IPS-15b (cell line): ENCODE results near the gene DCAF15.
"Not testable (repeated sequence)": the region's sequence is repeated elsewhere in the genome, so short reads cannot be mapped to it uniquely, and the experiment has no call there.

Source experiments
- H3K27me3 ChIP-seq: one replicate; pipeline ENCODE4 v1.6.1; 2013; ENCODE audit warnings: low read length; ENCODE audit not compliant: control insufficient read depth, insufficient read depth
- H3K36me3 ChIP-seq: one replicate; pipeline ENCODE4 v1.6.1; 2013; ENCODE audit warnings: low read length; ENCODE audit not compliant: control insufficient read depth, insufficient read depth
- H3K4me1 ChIP-seq: one replicate; pipeline ENCODE4 v1.6.1; 2013; ENCODE audit warnings: mild to moderate bottlenecking, low read length; ENCODE audit not compliant: control insufficient read depth, insufficient read depth
- H3K4me3 ChIP-seq: one replicate; pipeline ENCODE4 v1.5.1; 2013; ENCODE audit warnings: low read depth, low read length
- H3K9ac ChIP-seq: one replicate; pipeline ENCODE4 v1.6.1; 2013; ENCODE audit warnings: low read depth, mild to moderate bottlenecking, low read length
- H3K9me3 ChIP-seq: one replicate; pipeline ENCODE4 v1.6.1; 2013; ENCODE audit warnings: mild to moderate bottlenecking, low read length; ENCODE audit not compliant: control insufficient read depth, insufficient read depth

The DCAF15 gene

GRCh38 chr19:13963603-13964105 lies 11.3 kb downstream of the DCAF15 start:
- Histone ChIP-seq H3K9ac (no peak overlapping the region), H3K4me3 (peak overlapping the region; percentile 64), H3K36me3 (peaks cover 31% of the 10 kb centered on the region)

GRCh38 chr19:13964776-13965175 lies 12.5 kb downstream of the DCAF15 start:
- Histone ChIP-seq H3K4me3 (no peak overlapping the region), H3K36me3 (peaks cover 22% of the 10 kb centered on the region), H3K9me3 (no peaks in the 10 kb centered on the region), H3K4me1 (no peaks in the 10 kb centered on the region), H3K9ac (no peak overlapping the region), H3K27me3 (no peaks in the 10 kb centered on the region)

More at GRCh38 chr19:13963603-13964105, 11.3 kb downstream of the DCAF15 start:
- no peaks in the 10 kb centered on the region for H3K27me3 ChIP-seq
- H3K9me3 ChIP-seq: no peaks in the 10 kb centered on the region
- no peaks in the 10 kb centered on the region for H3K4me1 ChIP-seq

GRCh38 chr19:13965377-13965896 lies 13.1 kb downstream of the DCAF15 start:
- peaks cover 16% of the 10 kb centered on the region for H3K36me3 ChIP-seq
- H3K4me3 ChIP-seq: no peak overlapping the region
- no peak overlapping the region for H3K9ac ChIP-seq
- no peaks in the 10 kb centered on the region for H3K9me3 ChIP-seq
- H3K4me1 ChIP-seq: no peaks in the 10 kb centered on the region
- no peaks in the 10 kb centered on the region for H3K27me3 ChIP-seq

GRCh38 chr19:13965926-13966683 lies 13.8 kb downstream of the DCAF15 start:
- peaks cover 11% of the 10 kb centered on the region for H3K36me3 ChIP-seq
- H3K9me3 ChIP-seq: no peaks in the 10 kb centered on the region
- H3K9ac ChIP-seq: no peak overlapping the region

GRCh38 chr19:13966684-13967128 lies 14.4 kb downstream of the DCAF15 start:
- H3K9ac ChIP-seq: no peak overlapping the region
- H3K4me3 ChIP-seq: no peak overlapping the region
- no peaks in the 10 kb centered on the region for H3K9me3 ChIP-seq
- no peaks in the 10 kb centered on the region for H3K27me3 ChIP-seq
- H3K36me3 ChIP-seq: peaks cover 11% of the 10 kb centered on the region
- no peaks in the 10 kb centered on the region for H3K4me1 ChIP-seq

More at GRCh38 chr19:13965926-13966683, 13.8 kb downstream of the DCAF15 start:
- Histone ChIP-seq H3K4me1 (no peaks in the 10 kb centered on the region), H3K4me3 (no peak overlapping the region), H3K27me3 (no peaks in the 10 kb centered on the region)

GRCh38 chr19:13967206-13967605 lies 14.9 kb downstream of the DCAF15 start:
- H3K27me3 ChIP-seq, H3K4me1 ChIP-seq, H3K9ac ChIP-seq, H3K9me3 ChIP-seq, H3K4me3 ChIP-seq: not testable (repeated sequence)
- peaks cover 11% of the 10 kb centered on the region for H3K36me3 ChIP-seq

- Histone ChIP-seq H3K36me3 (peaks cover 14% of the 10 kb centered on the region), H3K4me1 (no peaks in the 10 kb centered on the region), H3K9me3 (no peaks in the 10 kb centered on the region), H3K9ac (no peak overlapping the region), H3K27me3 (no peaks in the 10 kb centered on the region), H3K4me3 (no peak overlapping the region)
Observed at GRCh38 chr19:13968383-13968935, 16.1 kb downstream of the DCAF15 start.

- Histone ChIP-seq H3K27me3 (no peaks in the 10 kb centered on the region), H3K9ac (no peak overlapping the region), H3K9me3 (no peaks in the 10 kb centered on the region), H3K36me3 (peaks cover 14% of the 10 kb centered on the region), H3K4me1 (no peaks in the 10 kb centered on the region), H3K4me3 (no peak overlapping the region)
Observed at GRCh38 chr19:13968999-13969398, 16.7 kb downstream of the DCAF15 start.

GRCh38 chr19:13969897-13970296 lies 17.6 kb downstream of the DCAF15 start:
- Histone ChIP-seq H3K9ac (no peak overlapping the region), H3K4me1 (no peaks in the 10 kb centered on the region), H3K27me3 (no peaks in the 10 kb centered on the region), H3K36me3 (peaks cover 14% of the 10 kb centered on the region), H3K9me3 (no peaks in the 10 kb centered on the region), H3K4me3 (no peak overlapping the region)

- H3K4me1 ChIP-seq, H3K27me3 ChIP-seq, H3K4me3 ChIP-seq, H3K9ac ChIP-seq, H3K9me3 ChIP-seq, H3K36me3 ChIP-seq: not testable (repeated sequence)
Observed at GRCh38 chr19:13971868-13972267, 19.6 kb downstream of the DCAF15 start.

- no peaks in the 10 kb centered on the region for H3K4me1 ChIP-seq
- no peak overlapping the region for H3K4me3 ChIP-seq
- H3K9me3 ChIP-seq: no peaks in the 10 kb centered on the region
- H3K36me3 ChIP-seq: peaks cover 4% of the 10 kb centered on the region
- no peaks in the 10 kb centered on the region for H3K27me3 ChIP-seq
- no peak overlapping the region for H3K9ac ChIP-seq
Observed at GRCh38 chr19:13972368-13973155, 20.3 kb downstream of the DCAF15 start.
